Suprapubic skin (tissue), 4 donors: ENCODE results near the gene BTN1A1.

Experiments
- CTCF ChIP-seq, 2 donors: fragments of 200-600 bp in 1 of 2; fragments of 450-650 bp in 1 of 2; sonication (generic) in 1 of 2; IDR thresholded peaks; one replicate each; pipeline ENCODE4 v1.5.1; 2016 to 2019; ENCODE audit warnings: antibody characterized with exemption in 2 of 2, mild to moderate bottlenecking in 1 of 2, moderate library complexity in 1 of 2
- EP300 ChIP-seq: sonication (generic); formaldehyde crosslinking; IDR thresholded peaks from one replicate; pipeline ENCODE4 v1.6.1; 2017; ENCODE audit warnings: antibody characterized with exemption
- POLR2A ChIP-seq, 2 donors: fragments of 450-650 bp; IDR thresholded peaks; one replicate each; pipeline ENCODE4 v1.6.1; 2017; ENCODE audit warnings: antibody characterized with exemption in 2 of 2, mild to moderate bottlenecking in 2 of 2, moderate library complexity in 2 of 2
- POLR2AphosphoS5 ChIP-seq, 3 donors: sonication (generic); formaldehyde crosslinking; IDR thresholded peaks; one replicate each; pipeline ENCODE4 v1.6.1; 2017; ENCODE audit warnings: antibody characterized with exemption in 3 of 3

DNA sequence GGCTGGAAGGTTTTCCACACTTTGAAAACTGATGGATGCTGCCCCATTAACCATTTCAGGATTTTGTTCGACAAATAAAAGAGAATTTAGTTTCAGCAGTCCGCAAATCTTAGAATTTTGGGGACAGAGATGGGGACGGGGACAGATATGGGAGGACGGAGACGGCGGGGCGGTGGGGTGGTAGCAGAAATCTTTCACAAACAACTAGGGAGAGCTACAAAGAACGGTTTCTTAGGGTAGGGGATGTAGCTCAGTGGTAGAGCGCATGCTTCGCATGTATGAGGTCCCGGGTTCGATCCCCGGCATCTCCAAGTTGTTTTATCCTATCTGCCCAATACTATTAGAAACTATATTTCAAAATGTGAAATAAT lies 53.1 kb downstream of the BTN1A1 start:
- no peak for TF ChIP-seq CTCF (IDR thresholded peaks at IDR 0.05)
- no peak for TF ChIP-seq EP300
- TF ChIP-seq POLR2A (IDR thresholded peaks at IDR 0.05): no peak
- TF ChIP-seq POLR2AphosphoS5 (IDR thresholded peaks at IDR 0.05): no peak
